Progenitor cell of endocrine pancreas (in vitro differentiated cells): ENCODE results near the gene POFUT1. TPM values are rescaled to one million over a fixed set of nuclear protein-coding genes. Genes with fewer than 3 reads are reported as not detected.
"Not testable (repeated sequence)": the region's sequence is repeated elsewhere in the genome, so short reads cannot be mapped to it uniquely, and the experiment has no call there.

ENCODE experiments used
- DNase-seq: peaks from one replicate; pipeline ENCODE4 v3.0.0; 2021; ENCODE audit warnings: low spot score; ENCODE audit not compliant: unreplicated experiment
- H3K27ac Mint-ChIP-seq: 2 replicates; pipeline ENCODE4 v1.8.0; 2021; ENCODE audit warnings: mild to moderate bottlenecking, moderate library complexity, mixed read lengths
- H3K27me3 Mint-ChIP-seq: 2 replicates; pipeline ENCODE4 v1.8.0; 2021; ENCODE audit warnings: mixed read lengths
- H3K36me3 Mint-ChIP-seq: 2 replicates; pipeline ENCODE4 v1.8.0; 2022; ENCODE audit warnings: mixed read lengths; ENCODE audit not compliant: insufficient read depth
- H3K4me1 Mint-ChIP-seq: 2 replicates; pipeline ENCODE4 v1.8.0; 2021; ENCODE audit warnings: low read depth, mixed read lengths
- H3K4me3 Mint-ChIP-seq: 2 replicates; pipeline ENCODE4 v1.8.0; 2021; ENCODE audit warnings: low read depth, mild to moderate bottlenecking, moderate library complexity, mixed read lengths
- H3K9me3 Mint-ChIP-seq: 2 replicates; pipeline ENCODE4 v1.8.0; 2021; ENCODE audit warnings: low read depth, mixed read lengths
- CTCF ChIP-seq: fragments of 200-600 bp; sonication (generic); IDR thresholded peaks from one replicate; pipeline ENCODE4 v1.5.0; 2021; ENCODE audit warnings: antibody characterized with exemption, mild to moderate bottlenecking; ENCODE audit not compliant: unreplicated experiment
- total RNA-seq: library from RNA; stranded (reverse); gene quantifications from 2 replicates; pipeline ENCODE4 v1.2.1, GENCODE V29; 2021

POFUT1 gene
- total RNA-seq, 1 donor from 2014 or later, result 49.8 TPM

- no peaks in the 10 kb centered on the region for H3K9me3 Mint-ChIP-seq
- H3K36me3 Mint-ChIP-seq, result peaks cover 29% of the 10 kb centered on the region
- H3K27me3 Mint-ChIP-seq, result no peaks in the 10 kb centered on the region
- DNase-seq, result no peak
- peak overlapping the region; percentile 17 for H3K27ac Mint-ChIP-seq
- no peak overlapping the region for H3K4me3 Mint-ChIP-seq
- H3K4me1 Mint-ChIP-seq, result peaks cover 19% of the 10 kb centered on the region
- TF ChIP-seq CTCF, result no peak
Observed at GRCh38 chr20:32193996-32194395, 13.7 kb upstream of the POFUT1 start.

- Mint-ChIP-seq H3K36me3 (peaks cover 33% of the 10 kb centered on the region), H3K4me3 (no peak overlapping the region), H3K4me1 (peaks cover 13% of the 10 kb centered on the region), H3K9me3 (no peaks in the 10 kb centered on the region), H3K27ac (no peak overlapping the region), H3K27me3 (no peaks in the 10 kb centered on the region)
- TF ChIP-seq CTCF, result no peak
- DNase-seq, result no peak
Observed at GRCh38 chr20:32195581-32195980, 12.1 kb upstream of the POFUT1 start.

- H3K27ac Mint-ChIP-seq, H3K27me3 Mint-ChIP-seq, H3K9me3 Mint-ChIP-seq, DNase-seq, H3K4me3 Mint-ChIP-seq: not testable (repeated sequence)
- H3K36me3 Mint-ChIP-seq, result peaks cover 36% of the 10 kb centered on the region
- H3K4me1 Mint-ChIP-seq, result peaks cover 10% of the 10 kb centered on the region
Observed at GRCh38 chr20:32196613-32197012, 11.1 kb upstream of the POFUT1 start.

- not testable (repeated sequence) for H3K4me3 Mint-ChIP-seq, H3K9me3 Mint-ChIP-seq, H3K27ac Mint-ChIP-seq, DNase-seq, H3K27me3 Mint-ChIP-seq
- H3K36me3 Mint-ChIP-seq, result peaks cover 39% of the 10 kb centered on the region
- peaks cover 10% of the 10 kb centered on the region for H3K4me1 Mint-ChIP-seq
Observed at GRCh38 chr20:32197136-32197535, 10.5 kb upstream of the POFUT1 start.

GRCh38 chr20:32199006-32199405, 8.7 kb upstream of the POFUT1 start:
- Mint-ChIP-seq H3K9me3 (no peaks in the 10 kb centered on the region), H3K4me3 (no peak overlapping the region), H3K27ac (peak overlapping the region; percentile 26), H3K4me1 (peaks cover 12% of the 10 kb centered on the region), H3K36me3 (peaks cover 38% of the 10 kb centered on the region), H3K27me3 (no peaks in the 10 kb centered on the region)
- no peak for TF ChIP-seq CTCF
- no peak for DNase-seq

- peaks cover 33% of the 10 kb centered on the region for H3K4me1 Mint-ChIP-seq
- no peak overlapping the region for H3K4me3 Mint-ChIP-seq
- no peak for DNase-seq
- TF ChIP-seq CTCF, result no peak
- H3K27me3 Mint-ChIP-seq, result no peaks in the 10 kb centered on the region
- H3K36me3 Mint-ChIP-seq, result peaks cover 21% of the 10 kb centered on the region
- H3K9me3 Mint-ChIP-seq, result no peaks in the 10 kb centered on the region
- H3K27ac Mint-ChIP-seq, result no peak overlapping the region
Observed at GRCh38 chr20:32201296-32201976, 6.2 kb upstream of the POFUT1 start.
